Thymus (tissue), 11 donors: ENCODE measurements around the gene RPN2. TPM values are rescaled to one million over a fixed set of nuclear protein-coding genes. Genes with fewer than 3 reads are reported as not detected.

Experiments used
- DNase-seq, 9 donors: peaks; one replicate each; pipeline ENCODE4 v3.0.0-alpha.2; 2013; ENCODE audit warnings: low spot score in 9 of 9, low read depth in 6 of 9, missing footprints in 1 of 9
- H3K27ac ChIP-seq, 2 donors: one replicate each; pipeline ENCODE4 v1.5.1; 2013; ENCODE audit warnings: control low read depth in 1 of 2, low read depth in 1 of 2, low read length in 1 of 2, mild to moderate bottlenecking in 1 of 2, moderate library complexity in 1 of 2
- H3K27me3 ChIP-seq, 2 donors: one replicate each; pipeline ENCODE4 v1.5.1; 2013; ENCODE audit warnings: low read length in 1 of 2; ENCODE audit not compliant: control insufficient read depth in 2 of 2, insufficient read depth in 1 of 2
- H3K36me3 ChIP-seq, 2 donors: one replicate each; pipeline ENCODE4 v1.5.1; 2013; ENCODE audit warnings: low read length in 1 of 2, mild to moderate bottlenecking in 1 of 2, moderate library complexity in 1 of 2; ENCODE audit not compliant: control insufficient read depth in 2 of 2, insufficient read depth in 2 of 2
- H3K4me1 ChIP-seq, 2 donors: one replicate each; pipeline ENCODE4 v1.5.1; 2013; ENCODE audit warnings: low read length in 2 of 2; ENCODE audit not compliant: control insufficient read depth in 2 of 2, insufficient read depth in 2 of 2
- H3K4me3 ChIP-seq, 2 donors: one replicate each; pipeline ENCODE4 v1.5.1; 2013; ENCODE audit warnings: low read length in 2 of 2, control low read depth in 1 of 2, mild to moderate bottlenecking in 1 of 2
- H3K9me3 ChIP-seq, 2 donors: one replicate each; pipeline ENCODE4 v1.5.1; 2013; ENCODE audit warnings: low read length in 1 of 2, mild to moderate bottlenecking in 1 of 2; ENCODE audit not compliant: control insufficient read depth in 2 of 2, insufficient read depth in 1 of 2
- WGBS: extraction: QIAGEN DNeasy Blood & Tissue Kit; methylation state at CpG from one replicate; pipeline ENCODE4 v1.1.7; 2013; 5-methylcytosine and 5-hydroxymethylcytosine counted together
- polyA plus RNA-seq: library from polyadenylated mRNA; stranded (reverse); fragments of 200-250 nt; gene quantifications from one replicate; pipeline ENCODE4 v1.2.3, GENCODE V29; 2013
- total RNA-seq: library from RNA; stranded (reverse); fragments of 120-200 nt; gene quantifications from one replicate; pipeline ENCODE4 v1.2.4, GENCODE V29; 2013
- donor health status: healthy.

The RPN2 gene
- total and polyA plus RNA-seq, 2 donors = 70.0 to 156 TPM

GRCh38 chr20:37240337-37241067, 61.4 kb downstream of the RPN2 start:
- Histone ChIP-seq H3K4me1 (peaks cover 0 to 2% of the 10 kb centered on the region in 2 donors), H3K4me3 (no peak overlapping the region), H3K9me3 (no peaks in the 10 kb centered on the region), H3K27ac (no peak overlapping the region), H3K36me3 (peaks cover 72 to 84% of the 10 kb centered on the region in 2 donors), H3K27me3 (no peaks in the 10 kb centered on the region)
- DNase-seq = no peak
- WGBS = 99% methylated on average over 3 of the region's 3 CpGs

GRCh38 chr20:37242503-37242902, 63.4 kb downstream of the RPN2 start:
- Histone ChIP-seq H3K36me3 (peaks cover 52 to 64% of the 10 kb centered on the region in 2 donors), H3K27me3 (no peaks in the 10 kb centered on the region), H3K4me1 (peaks cover 0 to 2% of the 10 kb centered on the region in 2 donors), H3K27ac (no peak overlapping the region), H3K9me3 (no peaks in the 10 kb centered on the region), H3K4me3 (no peak overlapping the region)
- DNase-seq = no peak
- 98% methylated on average over 4 of the region's 4 CpGs for WGBS

- Histone ChIP-seq H3K27ac (peak overlapping the region in 1 of 2 donors; percentile 8), H3K27me3 (no peaks in the 10 kb centered on the region), H3K4me3 (no peak overlapping the region), H3K36me3 (peaks cover 44 to 57% of the 10 kb centered on the region in 2 donors), H3K9me3 (no peaks in the 10 kb centered on the region), H3K4me1 (peaks cover 0 to 2% of the 10 kb centered on the region in 2 donors)
- no peak for DNase-seq
- 94% methylated on average over 16 of the region's 16 CpGs for WGBS
Observed at GRCh38 chr20:37243076-37243936, 64.2 kb downstream of the RPN2 start.

GRCh38 chr20:37243937-37244571, 64.9 kb downstream of the RPN2 start:
- H3K27ac ChIP-seq = peak overlapping the region in 1 of 2 donors; percentile 36

GRCh38 chr20:37244572-37244957, 65.4 kb downstream of the RPN2 start:
- peaks cover 0 to 2% of the 10 kb centered on the region in 2 donors for H3K4me1 ChIP-seq
- WGBS = 84% methylated on average over 5 of the region's 5 CpGs
- no peak for DNase-seq
- no peaks in the 10 kb centered on the region for H3K9me3 ChIP-seq
- H3K4me3 ChIP-seq = no peak overlapping the region
- no peaks in the 10 kb centered on the region for H3K27me3 ChIP-seq
- peaks cover 37 to 45% of the 10 kb centered on the region in 2 donors for H3K36me3 ChIP-seq
- H3K27ac ChIP-seq = no peak overlapping the region

More at GRCh38 chr20:37243937-37244571, 64.9 kb downstream of the RPN2 start:
- Histone ChIP-seq H3K4me1 (peaks cover 0 to 2% of the 10 kb centered on the region in 2 donors), H3K36me3 (peaks cover 37 to 49% of the 10 kb centered on the region in 2 donors), H3K27me3 (no peaks in the 10 kb centered on the region), H3K9me3 (no peaks in the 10 kb centered on the region), H3K4me3 (no peak overlapping the region)
- WGBS = 89% methylated on average over 8 of the region's 8 CpGs
- DNase-seq = no peak

- DNase-seq = no peak
- Histone ChIP-seq H3K27me3 (no peaks in the 10 kb centered on the region), H3K36me3 (peaks cover 30 to 36% of the 10 kb centered on the region in 2 donors), H3K27ac (no peak overlapping the region), H3K4me3 (no peak overlapping the region), H3K4me1 (peaks cover 0 to 2% of the 10 kb centered on the region in 2 donors), H3K9me3 (no peaks in the 10 kb centered on the region)
- WGBS = 92% methylated on average over 25 of the region's 25 CpGs
Observed at GRCh38 chr20:37245216-37246150, 66.4 kb downstream of the RPN2 start.

- peaks cover 0 to 2% of the 10 kb centered on the region in 2 donors for H3K4me1 ChIP-seq
- no peak overlapping the region for H3K27ac ChIP-seq
- peaks cover 22 to 23% of the 10 kb centered on the region in 2 donors for H3K36me3 ChIP-seq
- H3K9me3 ChIP-seq = no peaks in the 10 kb centered on the region
- no peak overlapping the region for H3K4me3 ChIP-seq
- WGBS = 96% methylated on average over 5 of the region's 5 CpGs
- no peaks in the 10 kb centered on the region for H3K27me3 ChIP-seq
- DNase-seq = no peak
Observed at GRCh38 chr20:37246736-37247135, 67.6 kb downstream of the RPN2 start.

- Histone ChIP-seq H3K4me1 (peaks cover 0 to 2% of the 10 kb centered on the region in 2 donors), H3K36me3 (peaks cover 14 to 15% of the 10 kb centered on the region in 2 donors), H3K27ac (no peak overlapping the region), H3K9me3 (no peaks in the 10 kb centered on the region), H3K4me3 (no peak overlapping the region), H3K27me3 (no peaks in the 10 kb centered on the region)
- DNase-seq = no peak
- 98% methylated on average over 1 of the region's 1 CpG for WGBS
Observed at GRCh38 chr20:37247547-37247946, 68.4 kb downstream of the RPN2 start.
